ENCODE data around the gene SNU13. TPM values are rescaled to one million over a fixed set of nuclear protein-coding genes. Genes with fewer than 3 reads are reported as not detected.

The SNU13 gene
- total RNA-seq, 2 experiments from 2014 or later: 275 to 299 TPM

DNA sequence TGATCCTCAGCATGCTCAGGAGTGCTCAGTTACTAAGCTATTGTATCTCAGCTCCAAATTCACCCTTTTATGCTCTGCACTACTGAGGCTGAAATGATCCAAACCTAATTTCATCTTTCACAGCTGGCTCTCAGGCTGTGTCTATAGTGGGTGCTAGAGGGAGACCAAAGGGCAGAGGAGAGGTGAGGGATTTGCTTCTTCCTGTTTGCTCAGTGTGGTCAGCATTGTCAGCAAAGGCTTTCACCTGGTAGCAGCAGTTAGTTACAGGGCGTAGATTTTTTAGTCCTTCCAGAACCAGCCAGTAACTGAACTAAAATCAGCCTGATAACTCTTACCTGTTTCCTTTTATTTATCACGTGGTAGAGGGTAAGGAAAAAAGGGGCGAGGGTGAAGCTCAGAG lies 34.3 kb downstream of the SNU13 start:
- DNase-seq (no peak), ATAC-seq (no peak)
- H3K27me3 Mint-ChIP-seq: no peaks in the 10 kb centered on the region
- intact Hi-C loops (cut with micrococcal nuclease): no loop called here
- peak overlapping the region; percentile 15 for H3K27ac Mint-ChIP-seq
- ChIA-PET POLR2A (interaction anchor here (1.2 to 1.8 kb wide), 4 partner anchors 10 to 15 kb away, joined by 3 to 10 read pairs (median 6); no protein-coding TSS in a partner anchor), CTCF (interaction anchor here (0.8 to 6.9 kb wide), 4 partner anchors 8 to 57 kb away, joined by 3 to 66 read pairs (median 4); no protein-coding TSS in a partner anchor)
- H3K36me3 Mint-ChIP-seq (ENCODE audit: low read depth): peaks cover 52% of the 10 kb centered on the region
- no peaks in the 10 kb centered on the region for H3K4me1 Mint-ChIP-seq (ENCODE audit: low read depth)
- TF ChIP-seq CTCF (IDR thresholded peaks at IDR 0.05): no peak
- no peak overlapping the region for H3K4me3 Mint-ChIP-seq
- H3K9me3 Mint-ChIP-seq: no peaks in the 10 kb centered on the region

DNA sequence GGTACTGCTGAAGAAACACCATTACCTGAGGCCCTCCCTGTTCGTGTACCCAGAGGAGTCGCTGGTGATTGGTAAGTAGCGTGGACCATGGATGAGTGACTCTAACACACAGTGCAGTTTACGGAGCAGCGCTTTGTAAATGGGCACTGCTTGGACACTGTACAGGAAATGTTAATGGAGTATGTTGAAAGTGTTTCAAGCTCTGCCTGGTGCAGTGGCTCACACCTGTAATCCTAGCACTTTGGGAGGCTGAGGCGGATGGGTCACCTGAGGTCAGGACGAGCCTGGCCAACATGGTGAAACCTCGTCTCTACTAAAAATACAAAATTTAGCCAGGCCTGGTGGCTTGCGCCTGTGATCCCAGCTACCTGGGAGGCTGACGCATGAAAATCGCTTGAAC lies 37.8 kb downstream of the SNU13 start:
- no peak for TF ChIP-seq CTCF (IDR thresholded peaks at IDR 0.05)

GRCh38 chr22:41650229-41650628 lies 38.4 kb downstream of the SNU13 start:
- H3K4me3 Mint-ChIP-seq: no peak overlapping the region
- ATAC-seq (no peak), DNase-seq (no peak)
- intact Hi-C loops (cut with micrococcal nuclease): no loop called here
- H3K4me1 Mint-ChIP-seq (ENCODE audit: low read depth): peaks cover 13% of the 10 kb centered on the region
- H3K9me3 Mint-ChIP-seq: no peaks in the 10 kb centered on the region
- ChIA-PET CTCF (interaction anchor here (1.8 kb wide), 1 partner anchor 17 kb away, joined by 9 read pairs; no protein-coding TSS in a partner anchor), POLR2A (interaction anchor here (0.7 to 2.3 kb wide), 4 partner anchors 11 to 89 kb away, joined by 3 to 10 read pairs (median 3); partner anchors contain the start of genes DESI1 and XRCC6)
- no peaks in the 10 kb centered on the region for H3K27me3 Mint-ChIP-seq
- no peak overlapping the region for H3K27ac Mint-ChIP-seq
- peaks cover 47% of the 10 kb centered on the region for H3K36me3 Mint-ChIP-seq (ENCODE audit: low read depth)
- TF ChIP-seq CTCF (IDR thresholded peaks at IDR 0.05): no peak

More for the DNA sequence above, 37.8 kb downstream of the SNU13 start:
- H3K4me3 Mint-ChIP-seq: no peak overlapping the region
- intact Hi-C loops (cut with micrococcal nuclease): no loop called here
- H3K27me3 Mint-ChIP-seq: no peaks in the 10 kb centered on the region
- peaks cover 13% of the 10 kb centered on the region for H3K4me1 Mint-ChIP-seq (ENCODE audit: low read depth)
- no peak overlapping the region for H3K27ac Mint-ChIP-seq
- peaks cover 50% of the 10 kb centered on the region for H3K36me3 Mint-ChIP-seq (ENCODE audit: low read depth)
- POLR2A ChIA-PET: interaction anchor here (1.1 to 2.3 kb wide), 4 partner anchors 9 to 27 kb away, joined by 3 to 10 read pairs (median 4); no protein-coding TSS in a partner anchor
- H3K9me3 Mint-ChIP-seq: no peaks in the 10 kb centered on the region
- no peak for DNase-seq
- CTCF ChIA-PET: interaction anchor here (1.8 kb wide), 1 partner anchor 16 kb away, joined by 9 read pairs; no protein-coding TSS in a partner anchor
- ATAC-seq: no peak

GRCh38 chr22:41648432-41648831 lies 40.2 kb downstream of the SNU13 start:
- no peaks in the 10 kb centered on the region for H3K9me3 Mint-ChIP-seq
- no peak for DNase-seq
- H3K4me3 Mint-ChIP-seq: no peak overlapping the region
- ATAC-seq: no peak
- peaks cover 13% of the 10 kb centered on the region for H3K4me1 Mint-ChIP-seq (ENCODE audit: low read depth)
- CTCF ChIA-PET: interaction anchor here (2.0 kb wide), 1 partner anchor 19 kb away, joined by 6 read pairs; no protein-coding TSS in a partner anchor
- POLR2A ChIA-PET: interaction anchor here (1.2 kb wide), 1 partner anchor 10 kb away, joined by 3 read pairs; no protein-coding TSS in a partner anchor
- no peaks in the 10 kb centered on the region for H3K27me3 Mint-ChIP-seq
- TF ChIP-seq CTCF (IDR thresholded peaks at IDR 0.05): no peak
- H3K36me3 Mint-ChIP-seq (ENCODE audit: low read depth): peaks cover 37% of the 10 kb centered on the region
- H3K27ac Mint-ChIP-seq: peak overlapping the region; percentile 72
- intact Hi-C loops (cut with micrococcal nuclease): no loop called here

GRCh38 chr22:41647771-41648170 lies 40.9 kb downstream of the SNU13 start:
- H3K9me3 Mint-ChIP-seq: no peaks in the 10 kb centered on the region
- DNase-seq (no peak), ATAC-seq (no peak)
- H3K4me3 Mint-ChIP-seq: no peak overlapping the region
- no peak for TF ChIP-seq CTCF (IDR thresholded peaks at IDR 0.05)
- H3K36me3 Mint-ChIP-seq (ENCODE audit: low read depth): peaks cover 36% of the 10 kb centered on the region
- ChIA-PET POLR2A (no interaction called here), CTCF (interaction anchor here (2.0 kb wide), 1 partner anchor 19 kb away, joined by 6 read pairs; no protein-coding TSS in a partner anchor)
- peaks cover 13% of the 10 kb centered on the region for H3K4me1 Mint-ChIP-seq (ENCODE audit: low read depth)
- H3K27ac Mint-ChIP-seq: peak overlapping the region; percentile 72
- intact Hi-C loops (cut with micrococcal nuclease): no loop called here
- H3K27me3 Mint-ChIP-seq: no peaks in the 10 kb centered on the region
